T-helper 1 cell treated with Interleukin-12 subunit alpha and Interleukin-12 subunit beta and Interleukin-4 antibody, amounts not matched to agents 30 μg/mL and 1 μg/mL, for 36 hours (primary cell): ENCODE measurements around the gene CFHR3.
"Not testable (repeated sequence)": the region's sequence is repeated elsewhere in the genome, so short reads cannot be mapped to it uniquely, and the experiment has no call there.

ENCODE experiments used
- H3K27ac Mint-ChIP-seq: one replicate; pipeline ENCODE4 v1.8.0; 2021; ENCODE audit warnings: mild to moderate bottlenecking, mixed read lengths
- H3K27me3 Mint-ChIP-seq: one replicate; pipeline ENCODE4 v1.8.0; 2021; ENCODE audit warnings: low read depth, mixed read lengths
- H3K36me3 Mint-ChIP-seq: one replicate; pipeline ENCODE4 v1.8.0; 2021; ENCODE audit warnings: low read depth, mixed read lengths
- H3K4me1 Mint-ChIP-seq: one replicate; pipeline ENCODE4 v1.8.0; 2021; ENCODE audit warnings: low read depth, mixed read lengths
- H3K4me3 Mint-ChIP-seq: one replicate; pipeline ENCODE4 v1.8.0; 2021; ENCODE audit warnings: mild to moderate bottlenecking, moderate library complexity, mixed read lengths
- H3K9me3 Mint-ChIP-seq: one replicate; pipeline ENCODE4 v1.8.0; 2021; ENCODE audit warnings: mixed read lengths

CFHR3 gene

DNA sequence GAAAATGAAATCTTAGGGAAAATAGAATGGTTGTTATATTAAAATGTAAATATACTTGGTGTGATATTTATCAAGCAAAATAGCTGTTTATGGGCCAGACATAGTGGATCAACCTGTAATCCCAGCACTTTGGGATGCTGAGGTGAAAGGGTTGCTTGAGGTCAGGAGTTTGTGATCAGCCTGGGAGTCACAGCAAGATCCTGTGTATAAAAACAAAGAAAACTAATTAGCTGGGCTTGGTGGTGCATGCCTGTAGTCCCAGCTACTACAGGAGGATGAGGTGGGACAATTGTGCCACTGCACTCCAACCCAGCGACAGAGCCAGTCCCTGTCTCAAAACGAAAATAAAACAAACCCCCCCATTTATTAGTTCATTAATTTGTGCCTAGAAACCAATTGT lies 23.3 kb downstream of the CFHR3 start:
- Mint-ChIP-seq H3K27ac (no peak overlapping the region), H3K27me3 (no peaks in the 10 kb centered on the region), H3K4me1 (no peaks in the 10 kb centered on the region), H3K36me3 (no peaks in the 10 kb centered on the region), H3K9me3 (no peaks in the 10 kb centered on the region), H3K4me3 (no peak overlapping the region)

DNA sequence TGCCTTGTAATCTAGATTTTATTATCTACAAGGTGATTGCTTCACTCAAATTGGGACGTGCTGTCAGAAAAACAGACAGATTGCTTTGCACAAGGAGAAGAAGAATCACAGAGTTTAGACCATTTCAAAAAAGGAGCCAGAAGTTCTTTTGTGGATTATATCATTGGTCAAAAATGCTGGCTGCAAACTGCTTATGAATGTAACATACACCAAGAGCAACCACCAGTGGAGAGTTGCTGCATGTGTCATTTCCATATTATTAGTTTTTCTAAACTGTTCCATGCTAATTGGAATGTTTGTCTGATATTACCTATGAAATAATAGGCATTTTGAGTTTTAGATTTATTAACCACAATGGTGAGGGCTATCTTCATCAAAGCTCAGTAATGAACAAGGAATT lies 27.3 kb downstream of the CFHR3 start:
- H3K9me3 Mint-ChIP-seq, H3K4me1 Mint-ChIP-seq, H3K36me3 Mint-ChIP-seq, H3K27ac Mint-ChIP-seq, H3K4me3 Mint-ChIP-seq, H3K27me3 Mint-ChIP-seq: not testable (repeated sequence)

DNA sequence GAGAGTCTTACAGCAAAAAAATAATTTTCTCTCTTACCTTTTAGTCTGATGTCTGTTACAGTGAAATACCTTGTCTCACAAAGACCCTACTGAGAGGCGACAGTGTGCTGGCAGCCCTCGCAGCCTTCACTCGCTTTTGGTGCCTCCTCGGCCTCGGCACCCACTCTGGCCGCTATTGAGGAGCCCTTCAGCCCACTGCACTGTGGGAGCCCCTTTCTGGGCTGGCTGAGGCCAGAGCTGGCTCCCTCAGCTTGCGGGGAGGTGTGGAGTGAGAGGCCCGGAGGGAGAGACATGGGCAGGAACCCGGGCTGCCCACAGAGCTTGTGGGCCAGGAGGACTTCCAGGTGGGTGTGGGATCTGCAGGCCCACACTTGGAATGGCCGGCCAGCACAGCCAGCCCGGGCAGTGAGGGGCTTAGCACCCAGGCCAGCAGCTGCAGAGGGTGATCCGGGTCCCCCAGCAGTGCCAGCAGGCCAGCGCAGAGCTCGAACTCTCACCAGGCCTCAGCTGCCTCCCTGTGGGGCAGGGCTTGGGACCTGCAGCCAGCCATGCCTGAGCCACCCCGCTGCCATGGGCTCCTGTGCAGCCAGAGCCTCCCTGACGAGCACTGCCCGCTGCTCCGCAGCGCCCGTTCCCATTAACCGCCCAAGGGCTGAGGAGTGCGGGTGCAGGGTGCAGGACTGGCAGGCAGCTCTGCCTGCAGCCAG lies 34.0 kb downstream of the CFHR3 start:
- Mint-ChIP-seq H3K27ac (no peak overlapping the region), H3K36me3 (no peaks in the 10 kb centered on the region), H3K4me3 (no peak overlapping the region), H3K9me3 (no peaks in the 10 kb centered on the region), H3K4me1 (no peaks in the 10 kb centered on the region), H3K27me3 (no peaks in the 10 kb centered on the region)

DNA sequence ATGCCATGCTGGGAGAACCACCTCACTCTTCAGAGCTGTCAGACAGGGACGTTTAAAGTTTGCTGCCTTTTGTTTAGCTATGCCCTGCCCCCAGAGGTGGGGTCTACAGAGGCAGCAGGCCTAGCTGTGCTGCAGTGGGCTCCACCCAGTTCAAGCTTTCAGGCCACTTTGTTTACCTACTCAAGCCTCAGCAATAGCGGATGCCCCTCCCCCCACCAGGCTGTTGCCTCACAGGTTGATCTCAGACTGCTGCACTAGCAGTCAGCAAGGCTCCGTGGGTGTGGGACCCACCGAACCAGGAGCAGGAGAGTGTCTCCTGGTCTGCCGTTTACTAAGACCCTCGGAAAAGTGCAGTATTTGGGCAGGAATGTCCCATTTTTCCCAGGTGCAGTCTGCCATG lies 42.8 kb downstream of the CFHR3 start:
- not testable (repeated sequence) for H3K4me3 Mint-ChIP-seq

DNA sequence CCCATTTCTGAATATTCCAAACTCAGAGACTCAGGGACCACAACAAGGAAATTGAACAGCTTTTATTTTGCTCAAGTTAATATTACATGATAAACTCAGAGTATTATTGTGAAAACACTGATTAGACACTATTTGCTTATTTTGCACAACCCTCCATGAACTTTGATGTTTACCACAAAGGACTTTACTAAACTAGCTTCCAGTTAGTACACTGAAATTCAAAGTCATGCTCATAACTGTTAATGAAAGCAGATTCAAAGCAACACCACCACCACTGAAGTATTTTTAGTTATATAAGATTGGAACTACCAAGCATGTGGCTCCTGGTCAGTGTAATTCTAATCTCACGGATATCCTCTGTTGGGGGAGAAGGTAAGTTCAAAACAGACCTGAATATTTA lies 44.9 kb downstream of the CFHR3 start, which contains the start of gene CFHR1:
Gene CFHR1 (plus strand): TSS at position 201 of the 400 bp plus-strand sequence. CDS start 114 bp downstream, at position 315.
- H3K4me3 Mint-ChIP-seq, H3K27me3 Mint-ChIP-seq, H3K4me1 Mint-ChIP-seq, H3K27ac Mint-ChIP-seq, H3K36me3 Mint-ChIP-seq, H3K9me3 Mint-ChIP-seq: not testable (repeated sequence)

More for the DNA sequence above, 42.8 kb downstream of the CFHR3 start:
- not testable (repeated sequence) for H3K9me3 Mint-ChIP-seq, H3K36me3 Mint-ChIP-seq, H3K27ac Mint-ChIP-seq, H3K27me3 Mint-ChIP-seq, H3K4me1 Mint-ChIP-seq

DNA sequence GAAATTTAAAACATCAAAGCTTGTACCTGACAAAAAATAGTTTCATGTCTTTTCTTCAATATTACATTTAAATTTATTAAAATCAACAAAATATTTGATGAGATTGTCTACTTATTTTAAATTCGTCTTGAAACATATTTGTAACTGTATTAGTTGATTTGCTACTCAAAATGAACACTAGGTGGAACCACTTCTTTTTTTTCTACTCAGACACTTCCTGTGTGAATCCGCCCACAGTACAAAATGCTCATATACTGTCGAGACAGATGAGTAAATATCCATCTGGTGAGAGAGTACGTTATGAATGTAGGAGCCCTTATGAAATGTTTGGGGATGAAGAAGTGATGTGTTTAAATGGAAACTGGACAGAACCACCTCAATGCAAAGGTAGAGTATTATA lies 53.2 kb downstream of the CFHR3 start:
- not testable (repeated sequence) for H3K4me1 Mint-ChIP-seq, H3K27ac Mint-ChIP-seq, H3K36me3 Mint-ChIP-seq, H3K27me3 Mint-ChIP-seq, H3K4me3 Mint-ChIP-seq, H3K9me3 Mint-ChIP-seq
